ENCODE results near the gene TUBB8.

GRCh38 chr10:92846-93245 is 43.8 kb upstream of the TUBB8 start:
- TF ChIP-seq, protein P1, sequence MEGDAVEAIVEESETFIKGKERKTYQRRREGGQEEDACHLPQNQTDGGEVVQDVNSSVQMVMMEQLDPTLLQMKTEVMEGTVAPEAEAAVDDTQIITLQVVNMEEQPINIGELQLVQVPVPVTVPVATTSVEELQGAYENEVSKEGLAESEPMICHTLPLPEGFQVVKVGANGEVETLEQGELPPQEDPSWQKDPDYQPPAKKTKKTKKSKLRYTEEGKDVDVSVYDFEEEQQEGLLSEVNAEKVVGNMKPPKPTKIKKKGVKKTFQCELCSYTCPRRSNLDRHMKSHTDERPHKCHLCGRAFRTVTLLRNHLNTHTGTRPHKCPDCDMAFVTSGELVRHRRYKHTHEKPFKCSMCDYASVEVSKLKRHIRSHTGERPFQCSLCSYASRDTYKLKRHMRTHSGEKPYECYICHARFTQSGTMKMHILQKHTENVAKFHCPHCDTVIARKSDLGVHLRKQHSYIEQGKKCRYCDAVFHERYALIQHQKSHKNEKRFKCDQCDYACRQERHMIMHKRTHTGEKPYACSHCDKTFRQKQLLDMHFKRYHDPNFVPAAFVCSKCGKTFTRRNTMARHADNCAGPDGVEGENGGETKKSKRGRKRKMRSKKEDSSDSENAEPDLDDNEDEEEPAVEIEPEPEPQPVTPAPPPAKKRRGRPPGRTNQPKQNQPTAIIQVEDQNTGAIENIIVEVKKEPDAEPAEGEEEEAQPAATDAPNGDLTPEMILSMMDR (IDR thresholded peaks at IDR 0.05; ENCODE audit: insufficient read depth, low read length, poor library complexity, severe bottlenecking), result no peak
- TF ChIP-seq EZH2phosphoT487 (conservative IDR thresholded peaks at IDR 0.05; ENCODE audit: low read length), result no peak

Data from SU-DHL-6 (cell line).